GM12878 (cell line): Measurements from ENCODE around the gene ST6GALNAC3. TPM values are rescaled to one million over a fixed set of nuclear protein-coding genes. Genes with fewer than 3 reads are reported as not detected.

Experiments used
- ATAC-seq: fragments of 200-7000 bp; cut with Tn5 transposase; 3 replicates; pipeline ENCODE4 v1.9.1; 2020; ENCODE audit warnings: mild to moderate bottlenecking, moderate library complexity
- BruUV-seq: library from RNA; stranded (reverse); fragments of 400-500 nt; replicated peaks from 2 replicates; lab custom pipeline; 2021; lab: Mats Ljungman, UMichigan
- CTCF ChIA-PET: fragments of 300-600 bp; sonication (Branson Sonifier 250); formaldehyde crosslinking; extraction: SDS; loops from one replicate; lab custom pipeline; 2021; ENCODE audit warnings: inconsistent platforms; lab: Yijun Ruan, JAX
- POLR2A ChIA-PET: fragments of 350-600 bp; formaldehyde crosslinking; extraction: SDS; loops from one replicate; lab custom pipeline; 2021; ENCODE audit warnings: inconsistent platforms; lab: Charles Lee
- RAD21 ChIA-PET: fragments of 300-600 bp; sonication (Branson Sonifier 250); formaldehyde crosslinking; loops from one replicate; lab custom pipeline; 2023; ENCODE audit warnings: antibody characterized with exemption; ENCODE audit not compliant: unreplicated experiment; lab: Charles Lee
- SMC1A ChIA-PET: fragments of 300-600 bp; sonication (Branson Sonifier 250); formaldehyde crosslinking; loops from one replicate; lab custom pipeline; 2023; ENCODE audit not compliant: unreplicated experiment, uncharacterized antibody; lab: Charles Lee
- DNase-seq: peaks from one replicate; pipeline ENCODE4 v3.0.0-alpha.2; 2011; ENCODE audit warnings: low read depth, low spot score
- FAIRE-seq: peaks from 3 replicates; lab custom pipeline; 2011; peaks lifted over from hg19 to GRCh38; lab: Jason Lieb, UNC
- H2AFZ ChIP-seq: 2 replicates; pipeline ENCODE4 v1.6.0; 2011; ENCODE audit warnings: low read depth, low read length, control low read depth; ENCODE audit not compliant: control insufficient read depth
- H3K27ac ChIP-seq: 2 replicates; pipeline ENCODE4 v1.5.1; 2011; ENCODE audit warnings: control low read depth; ENCODE audit not compliant: control insufficient read depth, insufficient read depth
- H3K27me3 ChIP-seq, 2 experiments: replicated peaks in 1 of 2; 2 replicates each; pipeline versions ENCODE4 v1.6.0 to v1.6.1; 2011; ENCODE audit warnings: low read length in 1 of 2; ENCODE audit not compliant: control insufficient read depth in 2 of 2, insufficient read depth in 2 of 2
- H3K36me3 ChIP-seq, 2 experiments: 2 replicates each; pipeline ENCODE4 v1.5.1; 2011; ENCODE audit warnings: low read length in 1 of 2; ENCODE audit not compliant: control insufficient read depth in 2 of 2, insufficient read depth in 2 of 2
- H3K4me1 ChIP-seq: 2 replicates; pipeline ENCODE4 v1.6.1; 2011; ENCODE audit warnings: mild to moderate bottlenecking, low read length, moderate library complexity, mixed read lengths; ENCODE audit not compliant: control insufficient read depth, insufficient read depth
- H3K4me2 ChIP-seq: 2 replicates; pipeline ENCODE4 v1.6.0; 2011; ENCODE audit warnings: control low read depth; ENCODE audit not compliant: control insufficient read depth, insufficient read depth
- H3K4me3 ChIP-seq: fragments of 200-600 bp; sonication (generic); 2 replicates; pipeline ENCODE4 v1.5.1; 2016
- H3K79me2 ChIP-seq: 2 replicates; pipeline ENCODE4 v1.6.0; 2011; ENCODE audit warnings: low read length; ENCODE audit not compliant: control insufficient read depth, insufficient read depth
- H3K9ac ChIP-seq: 2 replicates; pipeline ENCODE4 v1.8.0; 2011; ENCODE audit warnings: low read length, control low read depth, mixed read lengths; ENCODE audit not compliant: control insufficient read depth, insufficient read depth
- H3K9me3 ChIP-seq: replicated peaks from 3 replicates; pipeline ENCODE4 v1.5.1; 2011; ENCODE audit warnings: mild to moderate bottlenecking, low read length; ENCODE audit not compliant: control insufficient read depth, insufficient read depth
- H4K20me1 ChIP-seq: 2 replicates; pipeline ENCODE4 v1.6.0; 2011; ENCODE audit not compliant: control insufficient read depth, insufficient read depth
- CHD1 ChIP-seq: IDR thresholded peaks from 2 replicates; pipeline ENCODE4 v1.6.1; 2012; ENCODE audit warnings: low read depth, low read length, improper control_type of control experiment
- CUX1 ChIP-seq: IDR thresholded peaks from 2 replicates; pipeline ENCODE4 v1.6.1; 2012; ENCODE audit warnings: improper control_type of control experiment, low read depth, low read length; ENCODE audit not compliant: insufficient replicate concordance
- E2F4 ChIP-seq: IDR thresholded peaks from 2 replicates; pipeline ENCODE4 v1.6.1; 2012; ENCODE audit warnings: low read depth, low read length, improper control_type of control experiment
- KLF5 ChIP-seq: fragments of 450-650 bp; IDR thresholded peaks from 2 replicates; pipeline ENCODE4 v1.6.1; 2014; ENCODE audit warnings: mild to moderate bottlenecking; ENCODE audit not compliant: partially characterized antibody
- WGBS: methylation state at CpG from one replicate; pipeline ENCODE4 v1.1.6; 2016; ENCODE audit warnings: low lambda C conversion rate; ENCODE audit not compliant: insufficient replicate concordance, insufficient coverage; ENCODE audit errors: missing lambda C conversion rate; 5-methylcytosine and 5-hydroxymethylcytosine counted together
- in situ Hi-C: fragments of 300-500 bp; cut with MboI; formaldehyde crosslinking; loops from 9 replicates; pipeline ENCODE4 v1.14.3; 2018; ENCODE audit warnings: mixed read lengths
- intact Hi-C: fragments of 100-400 bp; cut with micrococcal nuclease; formaldehyde crosslinking; loops from one replicate; pipeline ENCODE4 v1.14.2; 2022; ENCODE audit not compliant: unreplicated experiment
- polyA plus RNA-seq, 11 experiments: library from polyadenylated mRNA; depleted of rRNA in 4 of 11; unstranded in 6 of 11; stranded (reverse) in 5 of 11; fragments of >200 nt; fragmentation: Nextera tagmentation in 4 of 11; fragmentation: Illumina TruSeq in 1 of 11; extraction: Ambion mirVana in 4 of 11; extraction: Trizol in 1 of 11; gene quantifications; 1 replicate in 1 of 11; 2 replicates in 10 of 11; pipeline versions ENCODE4 v1.2.1 to v1.2.3, GENCODE V29; 2011 to 2016; ENCODE audit warnings: inconsistent platforms in 2 of 11, missing spikeins in 2 of 11, low read depth in 1 of 11
- total RNA-seq, 4 experiments: library from RNA; depleted of rRNA in 3 of 4; stranded (reverse); fragments of >200 nt in 3 of 4; fragmentation: Illumina TruSeq in 1 of 4; extraction: Trizol in 1 of 4; gene quantifications; 2 replicates each; pipeline versions ENCODE4 v1.2.1 to v1.2.3, GENCODE V29; 2013 to 2021

Gene ST6GALNAC3
- total and polyA plus RNA-seq, 10 of the 15 experiments (the other 5 are each of a cell fraction or from before 2014, with no cell fraction given) = 0.04 to 0.68 (median 0.18) TPM; not detected in 3

GRCh38 chr1:76601465-76601864 is 526.9 kb downstream of the ST6GALNAC3 start:
- no peaks in the 10 kb centered on the region for H3K9me3 ChIP-seq
- no peaks in the 10 kb centered on the region for H3K79me2 ChIP-seq
- H3K36me3 ChIP-seq = no peaks in the 10 kb centered on the region
- ChIA-PET CTCF (no interaction called here), RAD21 (no interaction called here)
- no peaks in the 10 kb centered on the region; a peak in 1 of 4 replicates for H3K27me3 ChIP-seq
- FAIRE-seq = no peak
- DNase-seq = no peak
- no peaks in the 10 kb centered on the region for H3K4me1 ChIP-seq
- H3K9ac ChIP-seq = no peak overlapping the region
- H2AFZ ChIP-seq = no peak overlapping the region
- no peak overlapping the region for H3K4me2 ChIP-seq
- intact Hi-C loops = no loop called here
- WGBS = 18% methylated on average over 2 of the region's 2 CpGs
- no peaks in the 10 kb centered on the region for H4K20me1 ChIP-seq
- no peak overlapping the region for H3K4me3 ChIP-seq
- TF ChIP-seq CUX1 (no peak), CHD1 (no peak), E2F4 (no peak), KLF5 (no peak)
- TF ChIP-seq, all 136 proteins: peak for 0
- no peak overlapping the region for H3K27ac ChIP-seq
- BruUV-seq = no TSS peak
- in situ Hi-C loops = no loop called here
- ChIA-PET POLR2A (no interaction called here), SMC1A (no interaction called here)
- ATAC-seq = no peak
